GM19438 (cell line): ENCODE data around the gene ALDH1L2.
"Not testable (repeated sequence)": the region's sequence is repeated elsewhere in the genome, so short reads cannot be mapped to it uniquely, and the experiment has no call there.

Experiments
- ATAC-seq: cut with Tn5 transposase; IDR thresholded peaks from one replicate; pipeline ENCODE4 v1.9.1; 2021; ENCODE audit warnings: low read depth; ENCODE audit not compliant: unreplicated experiment

The ALDH1L2 gene

GRCh38 chr12:104990950-104991349 is 93.3 kb downstream of the ALDH1L2 start:
- ATAC-seq = no peak

DNA sequence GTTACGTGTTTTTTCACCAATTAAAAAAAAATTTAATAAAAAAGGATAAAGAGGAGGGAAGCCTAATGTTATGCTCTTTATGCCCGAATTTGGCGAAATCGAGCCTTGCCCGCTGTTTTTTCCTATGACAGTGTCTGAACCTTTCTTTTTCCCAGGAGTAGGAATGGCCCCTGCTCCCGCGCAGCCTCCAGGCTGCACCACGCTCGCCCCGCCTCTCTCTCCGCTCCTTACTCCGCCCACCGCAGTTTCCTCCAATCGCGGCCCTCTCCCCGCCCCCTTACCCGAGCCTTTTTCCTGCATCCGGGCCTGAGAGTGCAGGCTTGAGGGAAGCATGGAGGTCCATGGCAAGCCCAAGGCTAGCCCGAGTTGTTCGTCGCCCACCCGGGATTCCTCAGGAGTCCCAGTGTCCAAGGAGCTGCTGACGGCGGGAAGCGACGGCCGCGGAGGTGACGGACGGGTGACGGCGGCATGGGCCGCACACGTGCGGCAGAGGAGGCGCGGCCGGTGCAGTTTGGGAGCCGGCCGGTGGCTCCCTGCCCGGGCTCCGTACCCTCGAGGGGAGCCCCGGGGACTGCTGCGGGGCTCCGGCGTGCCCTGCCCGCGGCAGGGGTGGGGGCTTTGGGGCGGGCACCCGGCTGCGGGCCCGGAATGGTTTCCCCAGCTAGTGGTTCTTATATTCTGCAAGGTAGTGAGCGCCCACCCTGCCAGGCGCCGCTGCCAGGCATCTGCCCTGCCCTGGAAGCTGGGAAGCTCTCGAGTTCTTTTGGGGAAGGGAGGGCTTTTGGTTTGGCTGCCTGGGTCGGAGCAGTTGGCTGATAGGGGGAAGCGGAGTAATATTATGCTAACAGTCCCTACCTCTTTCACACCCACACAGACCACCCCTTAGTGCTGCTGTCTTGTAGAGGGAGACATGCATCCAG is 98.0 kb downstream of the ALDH1L2 start, which contains the start of gene NOPCHAP1:
Gene NOPCHAP1, plus strand, starts transcription at position 295 of the 920 bp plus-strand sequence. Its CDS starts 37 bp downstream, at position 332.
- ATAC-seq = peak; percentile 95

GRCh38 chr12:104985206-104985605 is 99.1 kb downstream of the ALDH1L2 start:
- ATAC-seq = no peak

DNA sequence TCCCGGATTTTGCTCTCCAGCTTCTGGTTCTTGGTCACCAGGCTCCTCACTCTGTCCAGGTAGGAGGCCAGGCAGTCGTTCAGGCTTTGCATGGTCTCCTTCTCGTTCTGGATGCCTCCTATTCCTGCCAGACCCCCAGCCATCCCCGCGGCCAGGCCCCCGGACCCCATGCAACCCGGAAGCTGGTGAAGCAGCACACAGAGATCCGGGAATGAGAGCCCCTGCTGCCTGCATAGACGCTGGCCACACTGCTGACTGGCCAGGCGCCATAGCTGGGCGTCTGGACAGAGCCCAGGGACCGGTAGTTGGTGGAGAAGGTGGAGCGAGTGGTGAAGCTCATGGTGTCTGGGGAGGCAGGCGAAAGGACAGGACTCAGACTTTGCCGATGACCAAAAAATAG is 106.6 kb downstream of the ALDH1L2 start:
- not testable (repeated sequence) for ATAC-seq

DNA sequence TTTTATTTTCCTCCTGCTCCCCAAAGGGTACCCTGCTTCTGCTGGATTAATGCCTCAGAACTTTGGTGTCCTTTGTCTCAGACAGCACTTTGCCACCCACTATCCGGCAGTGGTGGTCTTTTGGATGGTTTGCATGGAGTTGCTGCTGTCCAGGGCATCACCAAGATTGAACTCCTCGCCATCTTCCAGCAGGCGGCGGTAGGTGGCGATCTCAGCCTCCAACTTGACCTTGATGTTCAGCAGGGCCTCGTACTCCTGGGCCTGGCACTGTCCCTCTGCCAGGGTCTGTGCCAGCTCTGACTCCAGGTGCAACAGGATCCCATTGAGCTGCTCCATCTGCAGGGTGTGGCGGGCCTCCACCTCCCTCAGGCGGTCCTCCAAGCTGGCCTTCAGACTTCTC is 107.6 kb downstream of the ALDH1L2 start:
- ATAC-seq = no peak

DNA sequence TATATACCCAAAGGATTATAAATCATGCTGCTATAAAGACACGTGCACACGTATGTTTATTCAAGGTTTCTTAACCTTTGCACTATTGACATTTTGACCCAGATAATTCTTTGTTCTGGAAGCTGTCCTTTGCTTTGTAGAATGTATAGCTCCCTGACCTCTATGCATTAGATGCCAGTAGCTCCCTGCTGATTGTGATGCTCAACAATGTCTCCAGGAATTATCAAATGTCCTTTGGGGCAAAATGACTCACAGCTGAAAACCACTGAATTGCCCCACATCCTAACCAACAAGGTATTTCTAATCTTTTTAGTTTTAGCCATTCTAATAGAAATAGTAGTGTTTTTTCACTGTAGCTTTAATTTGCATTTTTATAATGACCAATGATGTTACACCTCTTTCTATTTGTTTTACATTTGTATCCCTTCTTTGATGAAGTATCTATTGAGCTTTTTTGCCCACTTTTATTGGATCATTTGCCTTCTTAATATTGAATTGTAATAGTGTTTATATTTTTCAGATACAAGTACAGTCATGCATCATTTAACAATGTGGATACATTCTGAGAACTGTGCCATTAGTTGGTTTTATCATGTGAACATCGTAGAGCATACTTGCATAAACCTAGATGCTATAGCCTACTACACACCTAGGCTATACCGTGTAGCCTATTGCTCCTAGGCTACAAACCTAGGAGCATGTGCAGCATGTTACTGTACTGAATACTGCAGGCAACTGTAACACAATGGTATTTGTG is 108.5 kb downstream of the ALDH1L2 start:
- no peak for ATAC-seq

GRCh38 chr12:104974626-104975290 is 109.5 kb downstream of the ALDH1L2 start:
- ATAC-seq = peak; percentile 93

GRCh38 chr12:104973250-104973649 is 111.0 kb downstream of the ALDH1L2 start:
- no peak for ATAC-seq

- ATAC-seq = no peak
These were observed 113.0 kb downstream of the ALDH1L2 start for GRCh38 chr12:104971306-104971705.
